Left renal cortex interstitium (tissue), 4 donors: ENCODE measurements around the gene FCAR. TPM values are rescaled to one million over a fixed set of nuclear protein-coding genes. Genes with fewer than 3 reads are reported as not detected.
"Not testable (repeated sequence)": the region's sequence is repeated elsewhere in the genome, so short reads cannot be mapped to it uniquely, and the experiment has no call there.

Source experiments
- DNase-seq, 4 donors: peaks; one replicate each; pipeline ENCODE4 v3.0.0-alpha.2; 2013; ENCODE audit warnings: low read depth in 4 of 4, low spot score in 2 of 4, missing footprints in 1 of 4
- polyA plus RNA-seq, 4 donors: library from polyadenylated mRNA; unstranded; fragments of 120-200 nt; gene quantifications; one replicate each; pipeline ENCODE4 v1.2.1, GENCODE V29; 2013; ENCODE audit not compliant: insufficient read length in 4 of 4

Gene FCAR
- polyA plus RNA-seq, result under 1 TPM in 3 of 4 donors, not detected in 1; 0.11 to 0.73 (median 0.38) TPM

DNA sequence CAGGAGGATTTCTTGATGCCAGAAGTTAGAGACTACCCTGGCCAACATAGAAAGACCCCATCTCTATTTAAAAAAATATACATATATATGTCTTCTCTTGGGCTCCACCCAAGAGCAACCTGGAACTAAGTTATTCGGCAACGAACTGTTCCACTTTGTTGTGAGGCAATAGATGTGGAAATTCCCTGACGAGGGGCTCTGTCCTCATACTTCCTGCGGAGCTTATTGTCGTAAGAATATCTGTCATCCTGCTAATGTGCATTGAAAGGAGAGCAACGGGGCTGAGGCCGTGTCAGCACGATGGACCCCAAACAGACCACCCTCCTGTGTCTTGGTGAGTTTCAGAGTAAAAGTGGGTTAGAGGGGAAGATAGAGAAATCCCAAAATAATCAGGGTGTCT is at the start of gene FCAR:
TSS of gene FCAR (plus strand) at position 246 of the 400 bp plus-strand sequence. CDS start at position 301, 55 bp downstream.
- DNase-seq, result no peak

DNA sequence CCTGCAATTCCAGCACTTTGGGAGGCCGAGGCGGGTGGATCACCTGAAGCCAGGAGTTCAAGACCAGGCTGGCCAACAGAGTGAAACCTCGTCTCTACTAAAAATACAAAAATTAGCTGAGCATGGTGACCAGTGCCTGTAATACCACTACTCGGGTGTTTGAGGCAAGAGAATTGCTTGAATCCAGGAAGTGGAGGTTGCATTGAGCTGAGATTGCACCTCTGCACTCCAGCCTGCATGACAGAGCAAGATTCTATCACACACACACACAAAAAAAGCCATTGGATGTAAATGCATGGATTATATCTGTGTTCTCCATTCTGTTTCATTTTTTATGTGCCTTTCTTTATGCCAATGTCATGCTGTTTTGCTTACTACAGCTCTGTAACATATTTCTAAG is 49.6 kb upstream of the FCAR start:
- DNase-seq, result not testable (repeated sequence)

DNA sequence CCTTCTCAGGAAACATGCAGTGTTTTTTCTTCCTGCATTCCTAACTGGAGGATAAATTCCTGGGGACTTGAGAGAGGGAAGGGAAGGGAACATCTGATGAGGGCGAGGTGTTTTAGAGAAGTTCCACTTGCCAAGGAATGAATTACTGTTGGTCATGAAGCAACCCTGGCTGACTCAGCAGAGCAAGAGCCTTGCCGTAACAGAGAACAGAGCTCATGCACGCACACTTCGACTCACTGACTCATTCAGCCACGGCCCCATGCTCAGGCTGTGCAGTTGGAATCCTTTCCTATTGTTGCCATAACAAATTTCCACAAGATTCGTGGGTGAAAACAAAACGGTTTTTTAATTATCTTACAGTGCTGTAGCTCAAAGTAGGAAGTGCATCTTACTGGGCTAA is 48.7 kb upstream of the FCAR start:
- not testable (repeated sequence) for DNase-seq

DNA sequence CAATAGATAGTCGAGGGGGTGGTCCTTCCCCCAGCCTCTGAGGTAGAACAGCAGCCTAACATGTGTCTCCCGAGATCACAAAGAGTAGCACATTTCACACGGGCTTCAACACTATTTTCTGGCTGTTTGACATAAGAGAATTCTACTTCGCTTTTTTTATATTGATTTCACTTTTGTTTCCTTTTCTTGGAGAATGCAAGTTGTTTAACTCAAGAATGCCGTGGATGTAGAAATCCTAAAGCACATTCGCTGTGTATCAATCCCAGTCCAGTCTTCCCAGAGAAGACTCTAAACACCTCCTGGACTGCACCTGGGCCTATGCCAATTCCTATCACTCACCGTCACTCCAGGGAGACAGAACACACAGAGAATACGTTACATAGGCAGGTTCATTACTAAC is 46.0 kb upstream of the FCAR start:
- not testable (repeated sequence) for DNase-seq

DNA sequence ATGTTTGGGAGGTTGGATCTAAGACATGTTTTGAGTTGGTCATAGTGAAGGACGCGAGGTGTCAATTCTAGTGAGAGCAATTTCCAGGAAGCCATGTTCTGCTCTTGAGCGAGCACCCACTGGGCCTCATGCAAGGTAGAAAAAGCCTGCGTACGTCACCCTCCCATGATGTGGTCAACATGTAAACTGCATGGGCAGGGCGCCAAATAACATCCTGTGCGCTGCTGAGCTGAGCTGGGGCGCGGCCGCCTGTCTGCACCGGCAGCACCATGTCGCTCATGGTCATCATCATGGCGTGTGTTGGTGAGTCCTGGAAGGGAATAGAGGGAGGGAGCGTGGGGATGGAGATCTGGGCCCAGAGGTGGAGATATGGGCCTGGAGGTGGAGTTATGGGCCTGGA is 41.5 kb upstream of the FCAR start, which contains the start of gene KIR2DS4:
TSS of gene KIR2DS4 (plus strand) at position 181 of the 400 bp plus-strand sequence.
- not testable (repeated sequence) for DNase-seq

DNA sequence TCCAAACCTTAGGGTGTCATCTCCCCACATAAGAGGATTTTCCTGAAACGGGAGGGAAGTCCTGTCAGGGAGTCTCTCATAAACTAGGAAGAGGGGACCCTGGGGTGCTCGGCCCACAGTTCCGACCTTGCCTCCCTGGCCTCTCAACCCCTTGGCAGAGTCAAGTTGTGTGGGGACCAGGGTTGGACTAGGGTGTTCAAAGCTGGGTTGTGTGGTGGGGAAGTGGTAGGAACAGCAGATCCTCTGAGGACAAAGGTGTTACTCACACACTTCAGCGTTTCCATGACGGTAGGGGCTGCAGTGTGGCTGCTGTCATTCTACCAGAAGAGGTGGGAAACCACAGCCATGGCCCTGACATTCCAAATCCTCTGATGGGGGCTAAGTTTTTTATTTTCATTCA is 38.9 kb upstream of the FCAR start:
- not testable (repeated sequence) for DNase-seq

DNA sequence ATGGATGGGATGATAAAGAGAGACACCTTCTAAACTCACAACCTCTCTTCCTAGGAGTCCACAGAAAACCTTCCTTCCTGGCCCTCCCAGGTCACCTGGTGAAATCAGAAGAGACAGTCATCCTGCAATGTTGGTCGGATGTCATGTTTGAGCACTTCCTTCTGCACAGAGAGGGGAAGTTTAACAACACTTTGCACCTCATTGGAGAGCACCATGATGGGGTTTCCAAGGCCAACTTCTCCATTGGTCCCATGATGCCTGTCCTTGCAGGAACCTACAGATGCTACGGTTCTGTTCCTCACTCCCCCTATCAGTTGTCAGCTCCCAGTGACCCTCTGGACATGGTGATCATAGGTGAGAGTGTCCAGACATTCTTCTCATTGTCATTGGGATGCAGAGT is 36.5 kb upstream of the FCAR start:
- not testable (repeated sequence) for DNase-seq

DNA sequence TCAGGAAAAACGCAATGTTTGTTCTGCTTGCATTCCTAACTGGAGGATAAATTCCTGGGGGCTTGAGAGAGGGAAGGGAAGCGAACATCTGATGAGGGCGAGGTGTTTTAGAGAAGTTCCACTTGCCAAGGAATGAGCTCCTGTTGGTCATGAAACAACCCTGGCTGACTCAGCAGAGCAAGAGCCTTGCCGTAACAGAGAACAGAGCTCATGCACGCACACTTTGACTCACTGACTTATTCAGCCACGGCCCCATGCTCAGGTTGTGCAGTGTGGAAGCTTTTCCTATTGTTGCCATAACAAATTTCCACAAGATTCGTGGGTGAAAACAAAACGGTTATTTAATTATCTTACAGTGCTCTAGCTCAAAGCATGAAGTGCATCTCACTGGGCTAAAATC is 30.9 kb upstream of the FCAR start:
- DNase-seq, result not testable (repeated sequence)

DNA sequence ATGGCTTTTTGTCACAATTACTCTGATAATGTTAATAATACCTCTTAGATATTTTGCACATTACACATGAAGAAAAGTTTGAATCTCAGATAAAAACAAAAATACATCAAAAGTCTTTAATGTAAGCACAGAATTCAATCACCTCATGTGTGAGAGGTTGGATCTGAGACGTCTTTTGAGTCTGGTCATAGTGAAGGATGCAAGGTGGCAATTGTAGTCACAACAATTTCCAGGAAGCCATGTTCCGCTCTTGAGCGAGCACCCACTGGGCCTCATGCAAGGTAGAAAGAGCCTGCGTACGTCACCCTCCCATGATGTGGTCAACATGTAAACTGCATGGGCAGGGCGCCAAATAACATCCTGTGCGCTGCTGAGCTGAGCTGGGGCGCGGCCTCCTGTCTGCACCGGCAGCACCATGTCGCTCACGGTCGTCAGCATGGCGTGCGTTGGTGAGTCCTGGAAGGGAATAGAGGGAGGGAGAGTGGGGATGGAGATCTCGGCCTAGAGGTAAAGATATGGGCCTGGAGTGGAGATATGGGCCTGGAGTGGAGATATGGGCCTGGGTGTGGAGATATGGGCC is 23.9 kb upstream of the FCAR start, which contains the start of gene KIR3DL2:
TSS of gene KIR3DL2 (plus strand) at position 383 of the 580 bp plus-strand sequence. CDS start at position 416, 33 bp downstream.
- DNase-seq, result not testable (repeated sequence)

DNA sequence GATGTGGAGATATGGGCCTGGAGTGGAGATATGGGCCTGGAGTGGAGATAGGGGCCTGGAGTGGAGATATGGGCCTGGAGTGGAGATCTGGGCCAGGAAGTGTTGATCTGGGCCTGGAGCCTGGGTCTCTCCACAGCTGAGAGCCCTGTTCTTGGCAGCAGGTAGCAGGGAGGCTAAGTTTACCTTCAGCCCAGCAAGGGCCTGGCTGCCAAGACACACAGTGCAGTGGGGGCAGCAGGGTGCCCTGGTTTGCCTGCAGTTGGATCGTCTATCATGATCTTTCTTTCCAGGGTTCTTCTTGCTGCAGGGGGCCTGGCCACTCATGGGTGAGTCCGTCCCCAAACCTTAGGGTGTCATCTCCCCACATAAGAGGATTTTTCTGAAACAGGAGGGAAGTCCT is 23.1 kb upstream of the FCAR start:
- no peak for DNase-seq

DNA sequence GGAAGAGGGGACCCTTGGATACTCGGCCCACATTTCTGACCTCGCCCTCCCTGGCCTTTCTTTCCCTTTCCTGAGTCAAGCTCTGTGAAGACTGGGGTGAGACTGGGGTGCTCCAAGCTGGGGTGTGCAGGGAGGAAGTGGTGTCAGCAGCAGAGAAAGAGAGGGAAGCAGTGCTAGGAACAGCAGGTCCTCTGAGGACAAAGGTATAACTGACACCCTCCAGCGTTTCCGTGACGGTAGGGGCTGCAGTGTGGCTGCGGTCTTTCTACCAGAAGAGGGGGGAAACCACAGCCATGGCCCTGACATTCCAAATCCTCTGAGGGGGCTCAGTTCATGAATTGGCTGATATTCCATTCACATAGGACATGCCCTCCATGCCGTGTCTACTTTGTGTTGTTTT is 22.7 kb upstream of the FCAR start:
- DNase-seq, result no peak

DNA sequence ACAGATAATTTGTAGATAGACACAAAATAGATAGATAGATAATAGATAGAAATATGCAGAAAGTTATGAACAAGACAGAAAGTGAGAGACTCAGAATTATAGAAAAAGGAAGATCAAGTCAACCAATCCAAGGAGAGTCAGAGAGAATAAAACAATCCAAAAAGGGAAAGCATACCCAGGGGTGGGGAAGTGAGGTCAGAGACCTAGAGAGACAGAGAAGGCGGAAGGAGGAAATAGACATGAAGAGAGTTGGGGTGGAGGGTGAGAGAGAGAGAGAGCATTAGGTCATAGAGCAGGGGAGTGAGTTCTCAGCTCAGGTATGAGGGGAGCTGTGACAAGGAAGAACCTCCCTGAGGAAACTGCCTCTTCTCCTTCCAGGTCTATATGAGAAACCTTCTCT is 18.8 kb upstream of the FCAR start:
- not testable (repeated sequence) for DNase-seq

DNA sequence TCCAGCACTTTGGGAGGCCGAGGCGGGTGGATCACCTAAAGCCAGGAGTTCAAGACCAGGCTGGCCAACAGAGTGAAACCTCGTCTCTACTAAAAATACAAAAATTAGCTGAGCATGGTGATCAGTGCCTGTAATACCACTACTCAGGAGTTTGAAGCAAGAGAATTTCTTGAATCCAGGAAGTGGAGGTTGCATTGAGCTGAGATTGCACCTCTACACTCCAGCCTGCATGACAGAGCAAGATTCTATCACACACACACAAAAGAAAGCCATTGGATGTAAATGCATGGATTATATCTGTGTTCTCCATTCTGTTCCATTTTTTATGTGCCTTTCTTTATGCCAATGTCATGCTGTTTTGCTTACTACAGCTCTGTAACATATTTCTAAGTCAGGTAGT is 15.6 kb upstream of the FCAR start:
- DNase-seq, result not testable (repeated sequence)

DNA sequence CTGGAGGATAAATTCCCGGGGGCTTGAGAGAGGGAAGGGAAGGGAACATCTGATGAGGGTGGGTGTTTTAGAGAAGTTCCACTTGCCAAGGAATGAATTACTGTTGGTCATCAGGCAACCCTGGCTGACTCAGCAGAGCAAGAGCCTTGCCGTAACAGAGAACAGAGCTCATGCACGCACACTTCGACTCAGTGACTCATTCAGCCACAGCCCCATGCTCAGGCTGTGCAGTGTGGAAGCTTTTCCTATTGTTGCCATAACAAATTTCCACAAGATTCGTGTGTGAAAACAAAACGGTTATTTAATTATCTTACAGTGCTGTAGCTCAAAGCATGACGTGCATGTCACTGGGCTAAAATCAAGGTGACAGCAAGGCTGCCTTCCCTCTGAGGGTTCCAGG is 14.6 kb upstream of the FCAR start:
- DNase-seq, result not testable (repeated sequence)

DNA sequence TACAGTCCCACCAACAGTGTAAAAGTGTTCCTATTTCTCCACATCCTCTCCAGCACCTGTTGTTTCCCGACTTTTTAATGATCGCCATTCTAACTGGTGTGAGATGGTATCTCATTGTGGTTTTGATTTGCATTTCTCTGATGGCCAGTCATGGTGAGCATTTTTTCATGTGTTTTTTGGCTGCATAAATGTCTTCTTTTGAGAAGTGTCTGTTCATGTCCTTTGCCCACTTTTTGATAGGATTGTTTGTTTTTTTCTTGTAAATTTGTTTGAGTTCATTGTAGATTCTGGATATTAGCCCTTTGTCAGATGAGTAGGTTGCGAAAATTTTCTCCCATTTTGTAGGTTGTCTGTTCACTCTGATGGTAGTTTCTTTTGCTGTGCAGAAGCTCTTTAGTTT is 10.6 kb upstream of the FCAR start:
- DNase-seq, result not testable (repeated sequence)

DNA sequence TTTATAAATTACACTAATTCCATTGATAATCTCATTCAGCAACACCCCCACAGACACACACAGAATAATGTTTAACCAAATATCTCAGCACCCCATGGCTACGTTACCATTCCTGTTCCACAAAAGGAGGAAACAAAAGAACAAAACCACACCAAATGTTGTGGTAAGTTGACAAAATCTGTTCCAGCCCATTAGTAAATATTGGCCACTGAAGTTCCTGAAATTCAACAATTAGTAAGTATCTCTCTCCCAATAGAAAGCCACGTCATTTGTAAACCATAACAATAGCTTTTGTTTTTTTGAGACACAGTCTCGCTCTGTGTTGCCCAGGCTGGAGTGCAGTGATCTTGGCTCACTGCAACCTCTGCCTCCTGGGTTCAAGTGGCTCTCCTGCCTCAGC is 2.3 kb upstream of the FCAR start:
- DNase-seq, result no peak

DNA sequence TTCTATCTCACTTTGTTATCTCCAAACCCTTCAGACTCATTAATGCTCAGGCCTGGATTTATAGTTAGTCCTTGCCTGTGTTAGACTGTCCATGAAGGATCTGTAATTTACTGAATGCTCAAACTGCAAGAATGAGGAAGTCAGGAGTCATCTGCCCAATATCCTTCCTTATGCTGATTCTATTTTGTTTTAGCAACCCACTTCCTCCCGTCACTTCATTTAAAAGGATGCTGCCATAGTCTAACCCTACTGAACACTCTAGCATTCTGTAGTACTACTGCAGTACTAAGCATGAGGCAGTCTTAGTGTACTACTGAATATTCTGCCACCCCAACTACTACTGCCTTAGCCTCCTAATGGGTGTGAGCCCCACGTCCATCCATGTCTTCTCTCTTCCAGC is 1.5 kb downstream of the FCAR start:
- no peak for DNase-seq

DNA sequence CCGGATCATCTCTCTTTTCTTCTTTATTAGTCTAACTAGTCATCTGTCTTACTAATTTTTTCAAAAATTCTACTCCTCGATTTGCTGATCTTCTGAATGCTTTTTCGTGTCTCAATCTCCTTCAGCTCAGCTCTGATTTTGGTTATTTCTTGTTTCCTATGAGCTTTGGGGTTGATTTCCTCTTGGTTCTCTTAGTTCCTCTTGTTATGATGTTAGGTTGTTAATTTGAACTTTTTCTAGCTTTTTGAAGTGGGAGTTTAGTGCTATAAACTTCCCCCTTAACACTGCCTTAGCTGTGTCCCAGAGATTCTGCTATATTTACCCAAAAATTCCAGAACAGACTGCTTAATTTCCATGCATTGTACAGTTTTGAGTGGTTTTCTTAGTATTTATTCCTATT is 3.4 kb downstream of the FCAR start:
- no peak for DNase-seq

DNA sequence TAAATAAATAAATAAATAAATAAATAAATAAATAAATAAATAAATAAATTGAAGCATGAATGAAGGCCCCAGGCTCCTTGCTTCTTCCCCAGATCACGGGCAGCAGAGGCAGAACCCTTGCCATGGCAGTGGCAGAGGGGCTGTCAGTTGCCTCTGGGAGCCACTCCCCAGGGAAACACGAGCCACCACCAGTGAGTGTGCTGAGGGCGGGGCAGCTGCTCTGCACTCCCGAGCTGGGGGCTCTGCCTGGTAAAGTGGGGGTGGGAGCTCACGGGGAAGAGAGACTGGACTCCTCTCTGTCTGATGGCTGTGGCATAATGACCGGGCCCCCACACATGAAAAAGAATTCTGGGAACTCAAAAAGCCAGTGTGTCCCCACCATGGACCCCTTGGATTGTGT is 7.8 kb downstream of the FCAR start:
- DNase-seq, result no peak

DNA sequence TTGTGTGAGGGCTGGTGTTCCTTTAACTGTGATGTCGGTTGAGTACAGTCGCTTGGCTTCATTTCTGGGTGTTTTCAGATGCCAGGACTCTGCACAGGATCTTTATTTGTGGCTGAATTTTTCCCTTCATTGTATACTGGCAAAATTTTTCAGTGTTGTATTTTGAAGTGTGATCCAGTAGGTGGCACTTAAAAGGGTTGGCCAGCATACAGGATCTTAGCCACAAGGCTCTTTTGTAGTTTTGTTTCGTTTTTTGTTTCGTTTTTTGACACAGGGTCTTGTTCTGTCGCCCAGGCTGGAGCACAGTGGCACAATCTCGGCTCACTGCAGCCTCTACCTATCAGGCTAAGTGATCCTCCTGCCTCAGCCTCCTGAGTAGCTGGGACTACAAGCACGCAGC is 8.7 kb downstream of the FCAR start:
- DNase-seq, result no peak

DNA sequence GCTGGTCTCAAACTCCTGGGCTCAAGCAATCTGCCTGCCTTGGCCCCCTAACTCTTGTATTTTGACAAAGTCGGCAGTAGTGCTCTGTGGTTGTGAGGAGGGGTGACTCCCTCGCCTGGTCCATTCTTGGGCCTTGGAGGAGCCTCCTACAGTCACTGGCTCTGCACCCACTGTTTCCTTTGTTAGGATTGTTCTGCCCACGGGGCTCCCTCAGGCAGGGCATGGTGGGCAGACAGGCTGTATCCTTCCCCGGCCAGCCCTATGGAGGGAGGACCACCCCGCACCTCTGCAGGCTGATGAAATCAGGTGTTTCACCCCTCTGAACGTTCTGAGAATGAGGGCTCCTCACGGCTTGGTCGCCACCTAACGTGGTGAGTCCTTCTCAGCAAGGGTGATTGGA is 9.2 kb downstream of the FCAR start:
- no peak for DNase-seq

DNA sequence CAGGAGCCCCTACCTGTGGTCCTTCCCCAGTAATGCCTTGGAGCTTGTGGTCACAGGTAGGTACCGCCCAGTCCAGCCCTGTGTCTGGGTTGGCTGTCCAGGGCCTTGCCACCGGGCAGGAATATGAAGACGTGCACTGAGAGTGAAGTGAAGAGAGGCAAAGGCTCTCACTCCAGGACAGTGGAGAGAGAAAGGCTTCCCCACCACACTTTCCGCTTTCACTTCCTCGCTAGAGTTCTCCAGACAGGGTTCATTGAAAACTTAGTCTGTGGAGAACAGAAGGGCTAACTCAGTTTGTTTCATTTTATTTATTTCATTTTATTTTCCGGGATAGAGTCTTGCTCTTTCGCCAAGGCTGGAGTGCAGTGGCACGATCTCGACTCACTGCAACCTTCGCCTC is 14.2 kb downstream of the FCAR start:
- DNase-seq, result no peak

DNA sequence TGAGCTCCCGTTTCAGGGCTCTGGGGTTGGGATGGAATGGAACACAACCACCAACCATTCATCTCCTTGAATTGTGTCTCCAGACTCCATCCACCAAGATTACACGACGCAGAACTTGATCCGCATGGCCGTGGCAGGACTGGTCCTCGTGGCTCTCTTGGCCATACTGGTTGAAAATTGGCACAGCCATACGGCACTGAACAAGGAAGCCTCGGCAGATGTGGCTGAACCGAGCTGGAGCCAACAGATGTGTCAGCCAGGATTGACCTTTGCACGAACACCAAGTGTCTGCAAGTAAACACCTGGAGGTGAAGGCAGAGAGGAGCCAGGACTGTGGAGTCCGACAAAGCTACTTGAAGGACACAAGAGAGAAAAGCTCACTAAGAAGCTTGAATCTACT is 15.5 kb downstream of the FCAR start:
- no peak for DNase-seq
